Measurements from ENCODE around the gene PFN3.

- TF ChIP-seq POLR2AphosphoS5 (IDR thresholded peaks at IDR 0.05) (no peak), CTCF (IDR thresholded peaks at IDR 0.05) (no peak)
These were observed 36.1 kb downstream of the PFN3 start for GRCh38 chr5:177364159-177364962.

Measured in stomach (tissue), 4 donors.